Measurements from ENCODE around the gene ROBO1. TPM values are rescaled to one million over a fixed set of nuclear protein-coding genes. Genes with fewer than 3 reads are reported as not detected.
A peak's percentile ranks its signal among the peaks of the same experiment; 100 is the strongest.

The ROBO1 gene
- total RNA-seq, 4 donors from 2014 or later, result 8.6 to 26.3 (median 16.6) TPM

- intact Hi-C loops (cut with DNase I), result no loop called here
- Histone ChIP-seq H3K27ac (no peak overlapping the region), H3K9me3 (no peaks in the 10 kb centered on the region), H3K27me3 (no peaks in the 10 kb centered on the region), H3K4me3 (replicated peaks in 1 of 3) (no peak overlapping the region), H3K36me3 (no peaks in the 10 kb centered on the region), H3K4me1 (no peaks in the 10 kb centered on the region)
- no peak for DNase-seq
- 92 to 95% methylated on average over 2 of the region's 2 CpGs for WGBS, 2 donors
- no peak for TF ChIP-seq POLR2A (IDR thresholded peaks at IDR 0.05)
Measured at GRCh38 chr3:79639855-79640254, 127.9 kb downstream of the ROBO1 start.

GRCh38 chr3:79636372-79636771, 131.4 kb downstream of the ROBO1 start:
- H3K4me1 ChIP-seq, result no peaks in the 10 kb centered on the region
- no peaks in the 10 kb centered on the region for H3K36me3 ChIP-seq
- H3K27ac ChIP-seq, result no peak overlapping the region
- DNase-seq, result no peak
- WGBS, 2 donors, result 67 to 75% methylated on average over 4 of the region's 4 CpGs
- no peak overlapping the region for H3K4me3 ChIP-seq (replicated peaks in 1 of 3)
- TF ChIP-seq CTCF (IDR thresholded peaks at IDR 0.05) (no peak), POLR2A (IDR thresholded peaks at IDR 0.05) (no peak)
- intact Hi-C loops (cut with DNase I), result no loop called here
- no peaks in the 10 kb centered on the region for H3K27me3 ChIP-seq
- H3K9me3 ChIP-seq, result no peaks in the 10 kb centered on the region

- intact Hi-C loops (cut with DNase I), result no loop called here
- no peak for DNase-seq
- H3K27ac ChIP-seq, result no peak overlapping the region
- H3K4me1 ChIP-seq, result no peaks in the 10 kb centered on the region
- H3K36me3 ChIP-seq, result no peaks in the 10 kb centered on the region
- no peaks in the 10 kb centered on the region for H3K9me3 ChIP-seq
- WGBS, 2 donors, result 88 to 95% methylated on average over 1 of the region's 1 CpG
- no peaks in the 10 kb centered on the region for H3K27me3 ChIP-seq
- no peak for TF ChIP-seq POLR2A (IDR thresholded peaks at IDR 0.05)
- no peak for TF ChIP-seq CTCF (IDR thresholded peaks at IDR 0.05)
- no peak overlapping the region for H3K4me3 ChIP-seq (replicated peaks in 1 of 3)
Measured at GRCh38 chr3:79632842-79633241, 135.0 kb downstream of the ROBO1 start.

- no peaks in the 10 kb centered on the region for H3K9me3 ChIP-seq
Measured at GRCh38 chr3:79618883-79619282, 148.9 kb downstream of the ROBO1 start.

GRCh38 chr3:79606414-79606813, 161.4 kb downstream of the ROBO1 start:
- no peak for TF ChIP-seq CTCF (IDR thresholded peaks at IDR 0.05)
- no peak for TF ChIP-seq POLR2A (IDR thresholded peaks at IDR 0.05)
- WGBS, 2 donors, result 90 to 91% methylated on average over 1 of the region's 1 CpG
- peaks cover 29 to 31% of the 10 kb centered on the region in 2 donors for H3K4me1 ChIP-seq
- peak overlapping the region in 2 of 3 donors; percentile 21 to 93 for H3K27ac ChIP-seq
- H3K9me3 ChIP-seq, result no peaks in the 10 kb centered on the region
- no peak for DNase-seq
- no peaks in the 10 kb centered on the region for H3K36me3 ChIP-seq
- intact Hi-C loops (cut with DNase I), result no loop called here
- H3K27me3 ChIP-seq, result no peaks in the 10 kb centered on the region
- no peak overlapping the region for H3K4me3 ChIP-seq (replicated peaks in 1 of 3)

More at GRCh38 chr3:79618883-79619282, 148.9 kb downstream of the ROBO1 start:
- intact Hi-C loops (cut with DNase I), result no loop called here
- Histone ChIP-seq H3K4me3 (replicated peaks in 1 of 3) (no peak overlapping the region), H3K27me3 (no peaks in the 10 kb centered on the region), H3K27ac (no peak overlapping the region), H3K36me3 (no peaks in the 10 kb centered on the region), H3K4me1 (no peaks in the 10 kb centered on the region)
- WGBS, 2 donors, result 90 to 92% methylated on average over 6 of the region's 6 CpGs
- TF ChIP-seq POLR2A (IDR thresholded peaks at IDR 0.05) (no peak), CTCF (IDR thresholded peaks at IDR 0.05) (no peak)
- no peak for DNase-seq

GRCh38 chr3:79604681-79605080, 163.1 kb downstream of the ROBO1 start:
- peak overlapping the region; percentile 67 to 93 (median 84) for H3K27ac ChIP-seq
- 13 to 19% methylated on average over 2 of the region's 2 CpGs for WGBS, 2 donors
- intact Hi-C loops (cut with DNase I), result no loop called here
- H3K4me3 ChIP-seq (replicated peaks in 1 of 3), result no peak overlapping the region
- no peaks in the 10 kb centered on the region for H3K36me3 ChIP-seq
- TF ChIP-seq POLR2A (IDR thresholded peaks at IDR 0.05) (no peak), CTCF (IDR thresholded peaks at IDR 0.05) (no peak)
- peaks cover 29 to 31% of the 10 kb centered on the region in 2 donors for H3K4me1 ChIP-seq
- no peaks in the 10 kb centered on the region for H3K9me3 ChIP-seq
- no peaks in the 10 kb centered on the region for H3K27me3 ChIP-seq
- DNase-seq, result no peak

Measured in thyroid gland (tissue), 4 donors.